ENCODE measurements around the gene FBN3. TPM values are rescaled to one million over a fixed set of nuclear protein-coding genes. Genes with fewer than 3 reads are reported as not detected.

FBN3 gene
- total RNA-seq, 1 donor from 2014 or later = not detected

DNA sequence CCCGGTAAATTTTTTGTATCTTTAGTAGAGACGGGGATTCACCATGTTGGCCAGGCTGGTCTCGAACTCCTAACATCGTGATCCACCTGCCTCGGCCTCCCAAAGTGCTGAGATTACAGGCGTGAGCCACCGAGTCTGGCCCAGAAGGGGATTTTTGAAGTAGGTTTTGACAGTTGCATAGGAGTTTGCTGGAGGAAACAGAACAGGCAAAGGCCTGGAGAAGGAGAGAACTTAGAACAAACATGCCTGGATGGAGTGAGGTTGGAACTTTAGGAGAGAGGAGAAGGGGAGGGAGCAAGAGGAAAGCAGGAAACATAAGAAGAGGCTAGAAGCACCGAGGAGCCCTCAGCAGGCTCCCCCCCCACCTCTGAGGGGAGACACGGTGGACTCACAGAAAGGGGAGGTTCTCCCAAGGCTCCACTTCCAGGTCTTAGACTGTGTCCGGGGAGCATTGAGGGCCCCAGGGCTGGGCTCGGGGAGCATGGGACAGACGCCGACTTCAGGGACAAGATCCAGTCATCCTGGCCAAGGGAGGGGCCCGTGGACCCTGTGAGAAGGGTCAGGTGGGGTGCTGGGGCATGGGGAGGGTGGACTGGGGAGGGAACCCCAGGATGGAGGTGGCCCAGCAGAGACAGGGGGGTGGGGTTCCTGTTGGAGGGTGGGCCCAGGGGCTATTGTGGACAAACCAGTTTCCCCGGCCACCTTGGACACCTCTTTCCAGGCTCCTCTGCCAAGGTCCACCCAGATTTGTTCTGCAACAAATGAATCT lies 1.8 kb upstream of the FBN3 start:
- H3K4me3 ChIP-seq = no peak overlapping the region
- TF ChIP-seq, protein P1, sequence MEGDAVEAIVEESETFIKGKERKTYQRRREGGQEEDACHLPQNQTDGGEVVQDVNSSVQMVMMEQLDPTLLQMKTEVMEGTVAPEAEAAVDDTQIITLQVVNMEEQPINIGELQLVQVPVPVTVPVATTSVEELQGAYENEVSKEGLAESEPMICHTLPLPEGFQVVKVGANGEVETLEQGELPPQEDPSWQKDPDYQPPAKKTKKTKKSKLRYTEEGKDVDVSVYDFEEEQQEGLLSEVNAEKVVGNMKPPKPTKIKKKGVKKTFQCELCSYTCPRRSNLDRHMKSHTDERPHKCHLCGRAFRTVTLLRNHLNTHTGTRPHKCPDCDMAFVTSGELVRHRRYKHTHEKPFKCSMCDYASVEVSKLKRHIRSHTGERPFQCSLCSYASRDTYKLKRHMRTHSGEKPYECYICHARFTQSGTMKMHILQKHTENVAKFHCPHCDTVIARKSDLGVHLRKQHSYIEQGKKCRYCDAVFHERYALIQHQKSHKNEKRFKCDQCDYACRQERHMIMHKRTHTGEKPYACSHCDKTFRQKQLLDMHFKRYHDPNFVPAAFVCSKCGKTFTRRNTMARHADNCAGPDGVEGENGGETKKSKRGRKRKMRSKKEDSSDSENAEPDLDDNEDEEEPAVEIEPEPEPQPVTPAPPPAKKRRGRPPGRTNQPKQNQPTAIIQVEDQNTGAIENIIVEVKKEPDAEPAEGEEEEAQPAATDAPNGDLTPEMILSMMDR (IDR thresholded peaks at IDR 0.05) = no peak
- H3K4me1 ChIP-seq = peaks cover 0 to 5% of the 10 kb centered on the region in 2 donors
- DNase-seq (ENCODE audit: low spot score in 2 of 2) = no peak
- intact Hi-C loops (cut with DNase I) = no loop called here
- no peak overlapping the region for H3K27ac ChIP-seq
- H3K36me3 ChIP-seq = no peaks in the 10 kb centered on the region
- H3K9me3 ChIP-seq = no peaks in the 10 kb centered on the region
- H3K27me3 ChIP-seq = peaks cover 11% of the 10 kb centered on the region

DNA sequence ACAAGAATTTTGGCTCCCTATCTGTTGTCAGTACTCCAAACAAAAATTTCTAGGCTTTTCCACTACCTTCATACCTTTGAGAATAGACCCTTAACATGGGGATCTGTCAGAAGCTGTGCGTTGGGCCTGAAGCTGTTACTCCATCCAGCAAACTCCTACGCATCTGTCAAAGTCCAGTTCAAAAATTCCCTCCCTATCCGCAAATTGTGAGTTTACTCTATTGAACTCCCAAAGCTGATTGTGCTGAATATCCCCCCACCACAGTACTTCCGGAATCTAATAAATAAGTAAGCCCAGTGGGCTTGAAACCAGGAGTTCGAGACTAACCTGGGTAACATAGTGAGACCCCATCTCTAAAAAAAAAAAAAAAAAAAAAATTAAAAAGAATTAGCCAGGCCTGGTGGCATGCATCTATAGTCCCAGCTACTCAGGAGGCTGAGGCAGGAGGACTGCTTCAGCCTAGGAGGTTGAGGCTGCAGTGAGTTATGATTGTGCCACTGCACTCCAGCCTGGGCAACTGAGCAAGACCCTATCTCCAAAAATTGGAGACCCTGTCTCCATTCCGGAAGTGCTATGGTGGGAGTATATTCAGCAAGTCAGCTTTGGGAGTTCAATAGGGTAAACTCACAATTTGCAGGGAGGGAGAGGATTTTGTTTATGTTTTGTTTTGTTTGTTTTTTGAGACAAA lies 930 bp upstream of the FBN3 start:
- DNase-seq (ENCODE audit: low spot score in 2 of 2) = no peak
- Histone ChIP-seq H3K9me3 (no peaks in the 10 kb centered on the region), H3K27me3 (peaks cover 11% of the 10 kb centered on the region), H3K4me3 (no peak overlapping the region), H3K36me3 (no peaks in the 10 kb centered on the region), H3K4me1 (peaks cover 0 to 5% of the 10 kb centered on the region in 2 donors), H3K27ac (no peak overlapping the region)
- TF ChIP-seq, protein P1 (IDR thresholded peaks at IDR 0.05) = no peak
- intact Hi-C loops (cut with DNase I) = no loop called here

DNA sequence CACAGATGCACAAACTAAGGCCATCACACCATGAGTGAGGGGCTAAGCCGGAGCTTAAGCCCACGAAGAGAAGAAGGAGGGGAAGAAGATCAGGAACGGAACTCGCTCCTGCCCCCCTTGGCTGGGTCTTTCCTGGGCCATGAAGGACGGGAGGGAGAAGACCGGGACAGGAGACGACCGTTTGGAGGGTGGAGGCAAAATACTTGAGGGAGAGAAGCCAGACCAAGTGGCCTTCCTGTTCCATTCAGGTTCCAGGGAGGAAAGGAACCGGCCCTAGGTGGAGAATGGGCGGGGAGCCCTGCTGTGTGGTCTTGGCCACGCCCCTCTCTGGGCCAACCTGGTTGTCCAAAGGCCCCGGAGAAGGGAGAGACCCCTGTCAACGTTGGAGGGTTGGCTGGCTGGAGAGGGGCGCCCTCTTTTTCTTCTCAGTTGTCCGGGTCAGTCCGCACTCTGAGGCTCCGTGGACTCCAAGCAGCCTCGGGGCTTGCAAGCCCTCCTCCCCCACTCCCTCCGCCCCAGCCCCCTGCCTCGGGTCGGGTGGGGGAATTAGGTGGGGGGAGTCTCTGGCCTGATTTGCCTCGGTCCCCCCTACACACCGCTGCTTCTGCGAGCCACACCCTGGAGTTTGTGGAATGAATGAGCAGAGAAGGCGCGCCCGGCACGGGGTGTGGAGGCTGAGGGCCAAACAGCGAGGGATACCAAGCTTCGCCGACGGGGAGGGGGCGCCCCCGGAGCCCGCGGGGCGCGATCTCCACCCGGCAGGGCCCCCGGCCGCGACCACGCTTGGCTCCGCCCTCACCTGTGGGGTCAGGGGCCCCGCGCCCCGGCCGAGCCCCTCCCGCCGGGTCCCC lies 757 bp downstream of the FBN3 start:
- no peak for DNase-seq (ENCODE audit: low spot score in 2 of 2)
- Histone ChIP-seq H3K4me3 (peak overlapping the region in 1 of 2 donors; percentile 5), H3K27me3 (peaks cover 11% of the 10 kb centered on the region), H3K36me3 (no peaks in the 10 kb centered on the region), H3K27ac (no peak overlapping the region), H3K4me1 (peaks cover 0 to 5% of the 10 kb centered on the region in 2 donors), H3K9me3 (no peaks in the 10 kb centered on the region)
- intact Hi-C loops (cut with DNase I) = no loop called here
- TF ChIP-seq, protein P1 (IDR thresholded peaks at IDR 0.05) = no peak

GRCh38 chr19:8148088-8148409 lies 1.3 kb downstream of the FBN3 start:
- no peak for DNase-seq (ENCODE audit: low spot score in 2 of 2)
- H3K36me3 ChIP-seq = no peaks in the 10 kb centered on the region
- intact Hi-C loops (cut with DNase I) = no loop called here
- H3K27ac ChIP-seq = no peak overlapping the region
- H3K9me3 ChIP-seq = no peaks in the 10 kb centered on the region
- H3K4me1 ChIP-seq = peaks cover 0 to 5% of the 10 kb centered on the region in 2 donors
- no peak overlapping the region for H3K4me3 ChIP-seq
- TF ChIP-seq, protein P1 (IDR thresholded peaks at IDR 0.05) = no peak
- peaks cover 11% of the 10 kb centered on the region for H3K27me3 ChIP-seq

DNA sequence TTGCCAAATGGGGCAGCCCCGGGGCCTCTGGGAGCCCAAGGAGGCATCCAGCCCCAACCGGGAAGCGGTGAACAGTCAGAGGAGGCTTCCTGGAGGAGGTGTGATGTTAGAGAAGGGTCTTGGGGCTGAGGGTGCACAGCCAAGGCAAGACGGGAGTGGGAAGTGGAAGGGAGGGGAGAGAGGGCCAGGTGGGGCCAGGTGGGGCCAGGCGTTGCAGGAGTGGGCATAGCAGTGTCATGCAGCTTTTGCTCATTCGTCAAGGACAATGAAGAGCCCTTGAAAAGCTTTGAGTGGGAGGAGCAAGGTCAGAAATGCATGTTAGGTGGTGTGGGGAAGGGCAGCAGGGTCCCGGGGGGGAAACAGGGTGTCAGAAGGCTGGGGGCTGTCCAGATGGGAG lies 1.8 kb downstream of the FBN3 start:
- Histone ChIP-seq H3K4me1 (peaks cover 0 to 5% of the 10 kb centered on the region in 2 donors), H3K9me3 (no peaks in the 10 kb centered on the region), H3K36me3 (no peaks in the 10 kb centered on the region), H3K27ac (no peak overlapping the region), H3K4me3 (no peak overlapping the region), H3K27me3 (peaks cover 11% of the 10 kb centered on the region)
- intact Hi-C loops (cut with DNase I) = no loop called here
- no peak for DNase-seq (ENCODE audit: low spot score in 2 of 2)
- TF ChIP-seq, protein P1 (IDR thresholded peaks at IDR 0.05) = no peak
